ENCODE results near the gene SELENOM.
"Not testable (repeated sequence)": the region's sequence is repeated elsewhere in the genome, so short reads cannot be mapped to it uniquely, and the experiment has no call there.

The SELENOM gene

DNA sequence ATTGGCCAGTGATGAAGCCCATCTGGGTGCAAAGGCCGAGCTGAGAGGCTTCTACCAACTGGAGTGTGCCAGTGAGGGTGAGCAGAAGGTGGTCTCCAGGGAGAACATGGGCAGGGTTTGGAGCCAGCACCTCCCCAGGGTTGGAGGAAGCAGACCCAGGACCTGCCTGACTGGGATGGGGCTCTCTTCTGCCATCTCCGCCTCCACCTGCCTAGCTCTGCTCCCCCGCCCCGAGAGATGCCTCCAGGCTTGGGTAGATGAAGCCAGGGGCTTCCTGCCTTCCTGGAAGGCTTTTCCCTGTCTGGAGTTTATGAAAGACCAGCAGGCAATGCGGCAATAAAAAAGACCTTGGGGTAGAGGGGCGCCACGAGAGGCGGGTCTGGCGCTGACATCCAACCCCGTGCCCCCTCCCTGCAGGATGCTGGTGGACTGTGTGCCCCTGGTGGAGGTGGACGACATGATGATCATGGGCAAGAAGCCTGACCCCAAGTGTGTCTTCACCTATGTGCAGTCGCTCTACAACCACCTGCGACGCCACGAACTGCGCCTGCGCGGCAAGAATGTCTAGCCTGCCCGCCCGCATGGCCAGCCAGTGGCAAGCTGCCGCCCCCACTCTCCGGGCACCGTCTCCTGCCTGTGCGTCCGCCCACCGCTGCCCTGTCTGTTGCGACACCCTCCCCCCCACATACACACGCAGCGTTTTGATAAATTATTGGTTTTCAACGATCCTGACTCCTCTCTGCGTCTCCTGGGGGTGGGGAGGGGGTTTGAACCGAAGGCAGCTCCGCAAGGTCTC, 3.3 kb downstream of the SELENOM start:
- no peak for DNase-seq

GRCh38 chr22:31103111-31103510, 4.3 kb downstream of the SELENOM start:
- DNase-seq = no peak

- DNase-seq = no peak
Measured at GRCh38 chr22:31102441-31103081, 4.8 kb downstream of the SELENOM start.

DNA sequence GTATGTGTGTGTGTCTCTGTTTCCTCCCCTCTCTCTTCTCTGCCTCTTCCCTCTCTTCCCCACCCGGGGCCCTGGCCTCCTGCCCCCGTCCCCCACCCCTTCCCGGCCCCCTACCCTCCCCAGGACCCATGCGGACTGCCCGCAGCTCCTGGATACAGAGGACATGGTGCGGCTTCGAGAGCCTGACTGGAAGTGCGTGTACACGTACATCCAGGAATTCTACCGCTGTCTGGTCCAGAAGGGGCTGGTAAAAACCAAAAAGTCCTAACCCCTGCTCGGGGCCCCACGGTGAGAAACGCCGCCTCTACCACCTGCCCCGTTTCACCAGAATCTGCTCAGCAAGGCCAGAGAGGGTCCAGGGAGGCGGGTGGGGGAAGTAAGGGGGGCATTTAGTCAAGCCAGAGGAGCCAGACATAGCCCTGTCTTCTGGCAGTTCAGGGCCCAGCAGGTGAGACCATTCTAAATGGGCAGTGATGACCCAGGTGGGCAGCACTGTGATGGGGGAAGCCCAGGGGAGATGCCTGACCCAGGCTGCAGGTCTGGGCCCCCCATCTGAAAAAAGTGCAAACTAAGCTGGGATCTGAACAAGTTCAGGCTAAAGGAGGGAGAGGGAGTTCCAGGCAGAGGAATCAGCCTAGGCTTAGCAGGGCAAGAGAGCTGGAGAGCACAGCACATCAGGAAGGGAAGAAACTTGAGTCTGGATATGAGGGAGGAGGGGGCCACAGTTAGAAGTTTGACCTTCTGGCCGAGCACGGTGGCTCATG, 6.4 kb downstream of the SELENOM start:
- no peak for DNase-seq

DNA sequence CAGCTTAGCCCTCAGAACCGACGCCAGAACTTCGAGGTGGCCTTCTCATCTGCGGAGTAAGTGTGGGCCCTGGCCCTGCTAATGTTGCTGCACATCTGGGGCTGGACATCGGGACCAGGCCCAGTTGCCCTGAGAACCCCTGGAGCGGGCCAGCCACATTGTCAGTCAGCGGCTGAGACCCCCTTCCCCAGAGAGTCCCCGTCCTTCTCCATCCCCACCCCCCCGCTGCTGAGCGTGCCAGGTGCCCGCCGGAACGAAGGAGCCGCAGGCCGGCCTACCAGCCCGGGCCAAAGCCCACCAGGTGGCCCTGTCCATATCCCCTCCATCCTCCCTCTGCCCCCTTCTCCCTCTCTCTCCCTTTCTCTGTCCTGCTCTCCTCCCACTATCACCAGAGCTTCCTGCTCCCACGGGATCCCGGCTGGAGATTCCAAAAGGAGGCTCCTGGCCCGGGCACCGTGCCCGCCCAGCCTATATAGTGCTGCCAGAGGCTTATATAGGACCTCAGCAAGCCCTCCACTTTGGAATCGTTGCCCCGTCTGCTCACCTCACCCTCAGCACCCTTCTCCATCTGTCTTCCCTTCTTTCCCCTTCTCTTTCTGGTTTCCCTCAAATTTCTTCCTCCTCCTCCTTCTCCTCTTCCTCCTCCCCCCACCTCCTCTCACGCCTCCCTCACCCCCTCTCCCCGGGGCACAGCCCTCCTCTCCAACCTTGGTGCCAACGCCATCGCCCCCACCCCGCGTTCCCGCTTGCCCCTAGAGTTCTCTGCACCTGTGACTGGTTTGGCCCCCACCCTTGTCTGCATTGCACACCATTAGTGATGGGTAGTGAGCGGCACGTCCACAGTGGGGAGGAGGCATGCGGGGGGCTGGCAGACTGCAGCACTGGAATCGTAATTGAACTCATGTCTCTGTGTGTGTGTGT, 7.3 kb downstream of the SELENOM start:
- no peak for DNase-seq

GRCh38 chr22:31099386-31099785, 8.0 kb downstream of the SELENOM start:
- DNase-seq = no peak

DNA sequence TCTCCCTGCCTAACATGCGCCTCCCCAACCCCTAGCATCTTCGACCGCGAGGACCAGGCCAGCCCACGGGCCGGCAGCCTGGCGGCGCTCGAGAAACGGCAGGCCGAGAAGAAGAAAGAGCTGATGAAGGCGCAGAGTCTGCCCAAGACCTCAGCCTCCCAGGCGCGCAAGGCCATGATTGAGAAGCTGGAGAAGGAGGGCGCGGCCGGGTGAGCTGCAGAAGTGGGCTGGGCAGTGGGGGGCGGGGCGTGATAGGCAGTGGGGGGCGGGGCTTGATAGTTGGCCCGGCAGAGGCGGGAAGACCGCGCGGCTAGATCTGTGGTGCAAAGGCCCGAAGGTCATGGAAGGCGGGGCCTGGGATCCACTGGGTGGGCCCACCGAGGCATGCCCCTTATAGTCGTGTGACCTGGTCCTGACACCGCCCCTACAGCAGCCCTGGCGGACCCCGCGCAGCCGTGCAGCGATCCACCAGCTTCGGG, 8.7 kb downstream of the SELENOM start:
- DNase-seq = no peak

DNA sequence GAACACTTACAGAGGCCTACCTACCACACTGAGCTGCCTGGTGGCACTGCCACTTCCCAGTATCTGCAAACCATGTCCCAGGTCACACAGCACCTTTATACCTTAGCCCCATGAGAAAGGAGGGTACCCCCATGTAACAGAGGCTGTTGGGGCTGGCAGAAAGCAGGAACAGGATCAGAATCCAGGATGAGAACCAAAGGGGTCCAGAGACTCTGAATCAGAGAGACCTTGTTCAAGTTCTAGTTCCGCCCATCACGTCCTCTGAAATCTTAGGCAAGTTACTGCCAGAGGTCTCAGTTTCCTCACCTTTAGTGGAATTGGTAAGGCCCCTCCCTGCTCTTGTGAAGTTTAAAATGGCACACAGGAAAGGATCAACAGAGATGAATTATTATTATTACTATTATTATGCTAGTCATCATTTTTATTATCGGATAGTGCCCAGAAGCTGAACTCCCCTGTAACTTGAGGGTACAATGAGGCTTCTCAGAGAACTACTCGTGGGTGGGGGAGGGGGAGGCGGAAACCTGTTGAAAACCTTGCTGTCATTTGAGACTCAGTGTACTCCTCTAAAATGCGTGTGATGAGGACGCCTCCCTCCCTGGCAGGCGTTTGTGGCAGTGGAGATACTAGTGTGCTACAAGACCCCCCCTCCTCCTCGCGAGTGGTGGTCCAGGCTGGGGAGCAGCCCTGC, 9.3 kb downstream of the SELENOM start:
- DNase-seq = no peak

GRCh38 chr22:31097539-31097938, 9.8 kb downstream of the SELENOM start:
- not testable (repeated sequence) for DNase-seq

DNA sequence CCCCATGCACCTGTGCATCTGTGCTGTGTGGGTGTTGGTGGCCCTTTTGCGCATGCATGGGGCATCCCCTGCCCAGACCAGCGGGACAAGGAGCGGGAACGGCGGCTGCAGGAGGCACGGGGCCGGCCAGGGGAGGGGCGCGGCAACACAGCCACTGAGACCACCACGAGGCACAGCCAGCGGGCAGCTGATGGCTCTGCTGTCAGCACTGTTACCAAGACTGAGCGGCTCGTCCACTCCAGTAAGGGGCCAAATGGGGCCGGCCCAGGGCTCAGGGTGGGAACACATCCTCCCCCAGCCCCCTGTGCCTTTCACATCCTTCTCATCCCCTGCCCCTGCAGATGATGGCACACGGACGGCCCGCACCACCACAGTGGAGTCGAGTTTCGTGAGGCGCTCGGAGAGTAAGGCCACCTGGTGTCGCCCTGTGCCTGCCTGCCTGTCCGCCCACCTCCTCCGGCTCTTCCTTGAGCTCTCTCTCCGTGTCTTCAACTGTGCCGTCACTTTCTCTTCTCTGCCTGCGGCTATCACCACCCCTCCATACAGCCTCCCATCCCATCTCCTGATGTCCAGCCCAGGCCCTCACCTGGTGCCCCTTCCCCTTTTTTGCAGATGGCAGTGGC, 10.6 kb downstream of the SELENOM start:
- no peak for DNase-seq

DNA sequence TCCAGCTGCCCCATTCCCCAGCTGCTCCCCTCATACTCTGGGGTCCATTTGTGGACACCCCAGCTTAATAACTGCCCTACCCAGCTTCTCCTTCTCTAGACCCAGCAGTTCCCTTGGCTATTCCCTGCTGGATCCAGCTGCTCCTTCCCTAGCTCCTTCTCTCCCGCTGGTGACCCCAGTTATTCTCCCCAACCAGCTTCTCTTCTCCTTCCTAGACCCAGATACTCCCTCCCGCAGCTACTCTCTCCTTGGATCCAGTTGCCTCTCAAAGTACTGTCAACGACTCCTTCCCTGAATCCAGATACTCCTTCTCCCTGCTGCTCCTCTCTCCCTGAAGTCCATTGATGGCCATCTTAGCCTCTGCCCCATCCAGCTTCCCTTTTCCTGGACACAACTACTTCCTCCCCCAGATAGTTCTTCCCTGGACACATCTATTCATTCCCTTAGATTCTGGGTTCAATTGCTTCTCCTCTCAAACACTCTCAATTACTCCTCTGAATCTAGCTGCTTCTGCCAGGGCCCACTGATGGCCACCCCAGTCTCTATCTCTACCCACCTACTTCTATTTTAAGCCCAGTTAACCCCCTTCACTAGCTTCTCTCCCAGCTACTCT, 11.6 kb downstream of the SELENOM start:
- DNase-seq = no peak

GRCh38 chr22:31094741-31095140, 12.6 kb downstream of the SELENOM start:
- DNase-seq = no peak

DNA sequence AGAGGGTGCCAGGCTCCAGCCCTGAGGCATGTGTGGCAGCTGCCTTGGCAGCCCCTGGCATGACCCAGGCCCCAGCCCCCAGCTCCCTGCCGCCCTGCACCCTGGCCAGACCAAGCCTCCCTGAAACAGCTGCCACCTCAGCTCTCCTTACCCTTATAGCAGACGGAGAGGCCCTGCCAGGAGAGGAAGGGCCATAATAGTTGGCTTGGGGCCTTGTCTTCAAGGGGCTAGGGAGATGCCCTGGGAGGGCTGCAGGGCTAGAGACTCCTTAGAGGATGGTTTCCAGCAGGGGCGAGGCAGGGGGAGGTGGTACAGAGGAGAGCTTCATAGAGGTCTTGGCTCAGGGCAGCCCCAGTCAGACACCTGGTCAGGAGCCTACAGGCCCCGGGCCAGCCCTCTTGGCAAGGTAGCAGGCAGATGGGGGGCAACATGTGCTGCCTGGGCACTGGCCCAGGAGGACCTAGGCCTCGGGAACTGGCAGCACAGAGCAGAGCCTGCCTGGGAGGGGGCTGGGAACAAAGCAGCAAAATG, 13.3 kb downstream of the SELENOM start:
- DNase-seq = no peak

GRCh38 chr22:31093086-31093850, 14.1 kb downstream of the SELENOM start:
- no peak for DNase-seq

- DNase-seq = no peak
Measured at GRCh38 chr22:31092161-31092560, 15.2 kb downstream of the SELENOM start.

DNA sequence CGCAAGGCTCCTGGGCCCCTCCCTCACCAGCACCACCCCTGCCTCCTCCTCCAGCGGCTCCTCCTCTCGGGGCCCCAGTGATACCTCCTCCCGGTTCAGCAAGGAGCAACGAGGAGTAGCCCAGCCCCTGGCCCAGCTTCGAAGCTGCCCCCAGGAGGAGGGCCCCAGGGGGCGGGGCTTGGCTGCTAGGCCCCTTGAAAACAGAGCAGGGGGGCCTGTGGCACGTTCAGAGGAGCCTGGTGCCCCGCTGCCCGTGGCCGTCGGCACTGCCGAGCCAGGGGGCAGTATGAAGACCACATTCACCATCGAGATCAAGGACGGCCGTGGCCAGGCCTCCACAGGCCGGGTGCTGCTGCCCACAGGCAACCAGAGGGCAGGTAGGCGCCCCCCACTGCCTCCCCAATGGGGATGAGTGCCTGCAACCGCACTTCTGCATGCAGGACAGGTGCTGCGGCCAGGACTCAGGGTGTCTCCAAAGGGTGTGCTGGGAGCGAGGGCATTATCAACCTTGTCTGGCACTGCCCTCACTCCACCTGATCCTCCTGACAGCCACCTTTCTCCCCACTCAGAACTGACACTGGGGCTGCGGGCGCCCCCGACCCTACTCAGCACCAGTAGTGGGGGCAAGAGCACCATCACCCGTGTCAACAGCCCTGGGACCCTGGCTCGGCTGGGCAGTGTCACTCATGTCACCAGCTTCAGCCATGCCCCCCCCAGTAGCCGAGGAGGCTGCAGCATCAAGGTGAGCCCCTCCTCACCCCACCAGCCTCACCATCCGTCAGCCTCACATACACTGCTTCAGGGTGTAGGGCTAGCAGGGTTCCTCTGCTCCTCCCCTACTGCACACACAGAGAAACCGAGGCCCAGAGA, 16.0 kb downstream of the SELENOM start:
- no peak for DNase-seq

DNA sequence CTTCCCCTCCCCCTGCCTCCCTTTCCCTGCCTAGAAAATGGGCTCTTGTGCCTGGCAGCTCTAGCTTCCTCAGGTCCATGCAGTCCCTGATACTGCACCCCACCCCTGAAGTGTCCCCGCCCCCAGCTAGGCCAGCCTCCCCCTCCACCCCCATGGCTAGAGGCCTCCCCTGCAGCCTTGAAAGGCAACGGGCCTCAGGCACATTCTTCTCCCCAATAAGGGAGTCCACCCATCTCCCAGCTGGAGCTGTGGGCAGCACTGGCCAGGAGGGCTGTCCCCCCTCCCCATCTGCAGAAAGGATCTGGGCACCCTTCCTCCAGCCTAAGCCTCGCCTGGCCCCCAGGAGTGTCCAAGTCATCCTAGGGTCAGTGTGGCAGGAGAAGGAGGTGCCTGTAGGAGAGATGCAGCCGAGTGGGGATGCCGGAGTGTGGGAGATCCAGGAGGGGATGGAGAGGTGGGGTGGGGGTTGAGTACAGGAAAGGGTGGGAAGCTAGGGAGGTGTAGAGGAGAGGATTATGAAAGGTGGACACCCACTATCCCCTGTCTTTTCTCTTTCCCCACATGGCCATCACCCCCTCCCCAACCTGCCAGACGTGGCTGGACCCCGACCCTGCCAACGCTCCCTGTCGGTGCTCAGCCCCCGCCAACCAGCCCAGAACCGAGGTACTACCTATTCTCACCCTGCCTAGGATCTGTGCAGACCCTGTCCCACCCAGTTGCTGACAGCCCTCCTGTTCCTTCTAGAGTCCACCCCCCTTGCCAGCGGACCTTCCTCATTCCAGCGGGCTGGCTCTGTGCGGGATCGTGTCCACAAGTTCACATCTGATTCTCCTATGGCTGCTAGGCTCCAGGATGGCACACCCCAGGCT, 16.9 kb downstream of the SELENOM start:
- no peak for DNase-seq
